ENCODE results near the gene SLC25A1. TPM values are rescaled to one million over a fixed set of nuclear protein-coding genes. Genes with fewer than 3 reads are reported as not detected.

The SLC25A1 gene
- total and polyA plus RNA-seq, 2 experiments from 2014 or later, result 141 to 242 TPM

- DNase-seq (ENCODE audit: low spot score), result no peak
- Histone ChIP-seq H3K36me3 (ENCODE audit: insufficient read depth) (no peaks in the 10 kb centered on the region), H3K4me2 (no peak overlapping the region), H3K9me2 (ENCODE audit: insufficient read depth) (no peaks in the 10 kb centered on the region), H3K79me2 (replicated peaks; ENCODE audit: insufficient read depth) (peaks cover 12% of the 10 kb centered on the region; the same call in 1 of the 2 replicates), H3F3A (replicated peaks; ENCODE audit: low read depth) (peaks cover 13% of the 10 kb centered on the region; the same call in 1 of the 2 replicates), H2AFZ (no peak overlapping the region), H3K4me1 (ENCODE audit: insufficient read depth) (peaks cover 18% of the 10 kb centered on the region), H3K27ac (ENCODE audit: low read depth) (no peak overlapping the region), H4K20me1 (replicated peaks; ENCODE audit: insufficient read depth) (no peaks in the 10 kb centered on the region; the same call in 1 of the 2 replicates), H3K27me3 (ENCODE audit: insufficient read depth) (no peaks in the 10 kb centered on the region), H3K4me3 (no peak overlapping the region)
- H3K9me3 Mint-ChIP-seq, result no peaks in the 10 kb centered on the region; the same call in 2 of the 3 replicates
- peaks cover 5% of the 10 kb centered on the region; the same call in 1 of the 3 replicates for H3K36me3 Mint-ChIP-seq (ENCODE audit: low read depth)
- ATAC-seq, result no peak
- H3K27ac Mint-ChIP-seq, result no peak overlapping the region
- H3K27me3 Mint-ChIP-seq (ENCODE audit: insufficient read depth, low read depth, poor library complexity), result peaks cover 21% of the 10 kb centered on the region
- TF ChIP-seq ETS1 (IDR thresholded peaks at IDR 0.05) (no peak), POLR2AphosphoS5 (IDR thresholded peaks at IDR 0.05; ENCODE audit: low read depth) (no peak), ZNF462 (CRISPR knock-in tag; IDR thresholded peaks at IDR 0.05) (no peak), NANOG (IDR thresholded peaks at IDR 0.05; ENCODE audit: borderline replicate concordance) (no peak), STAT1 (IDR thresholded peaks at IDR 0.05; ENCODE audit: unreplicated experiment) (no peak), REST (IDR thresholded peaks at IDR 0.05; ENCODE audit: unreplicated experiment) (no peak), JUNB (IDR thresholded peaks at IDR 0.05; ENCODE audit: unreplicated experiment) (no peak), CREB1 (CRISPR knock-in tag; IDR thresholded peaks at IDR 0.05; ENCODE audit: low read depth) (no peak), EZH2 (IDR thresholded peaks at IDR 0.05; ENCODE audit: low read depth, unreplicated experiment) (no peak), ZNF331 (CRISPR knock-in tag; IDR thresholded peaks at IDR 0.05; ENCODE audit: low read depth) (no peak), EZH2phosphoT487 (IDR thresholded peaks at IDR 0.05; ENCODE audit: unreplicated experiment) (no peak), CTCF (conservative IDR thresholded peaks at IDR 0.05; ENCODE audit: low read depth in 2 of 2) (no peak), ZNF114 (CRISPR knock-in tag; IDR thresholded peaks at IDR 0.05) (no peak)
- H3K4me3 Mint-ChIP-seq, result no peak overlapping the region
- H3K4me1 Mint-ChIP-seq, result peaks cover 13% of the 10 kb centered on the region
These were observed 1.7 kb upstream of the SLC25A1 start for GRCh38 chr22:19180234-19180633.

Data from GM23338 (cell line).